GM19328 (cell line): ENCODE results near the gene HOXD1.

Experiments
- ATAC-seq: cut with Tn5 transposase; IDR thresholded peaks from one replicate; pipeline ENCODE4 v1.9.1; 2021; ENCODE audit warnings: mild to moderate bottlenecking, moderate library complexity; ENCODE audit not compliant: unreplicated experiment

The HOXD1 gene

DNA sequence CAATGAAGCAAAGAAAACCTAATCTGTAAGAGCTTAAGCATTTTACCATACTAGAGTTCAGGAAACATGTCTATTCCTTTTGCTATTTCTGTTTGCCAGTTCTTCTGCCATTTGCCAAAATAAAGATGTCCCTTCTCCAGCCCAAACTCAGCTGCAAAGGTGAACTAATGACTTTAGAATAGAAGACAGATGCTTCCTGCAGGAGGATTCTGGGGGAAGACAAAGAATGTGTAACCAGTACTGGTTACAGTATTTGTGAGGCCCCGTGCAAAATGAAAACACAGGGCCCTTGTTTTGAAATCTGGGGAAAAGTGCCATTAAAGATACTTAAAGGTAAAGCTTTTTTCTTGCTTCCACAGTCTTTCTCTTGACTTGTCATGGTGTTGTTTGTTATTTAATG is 46.5 kb downstream of the HOXD1 start:
- no peak for ATAC-seq

DNA sequence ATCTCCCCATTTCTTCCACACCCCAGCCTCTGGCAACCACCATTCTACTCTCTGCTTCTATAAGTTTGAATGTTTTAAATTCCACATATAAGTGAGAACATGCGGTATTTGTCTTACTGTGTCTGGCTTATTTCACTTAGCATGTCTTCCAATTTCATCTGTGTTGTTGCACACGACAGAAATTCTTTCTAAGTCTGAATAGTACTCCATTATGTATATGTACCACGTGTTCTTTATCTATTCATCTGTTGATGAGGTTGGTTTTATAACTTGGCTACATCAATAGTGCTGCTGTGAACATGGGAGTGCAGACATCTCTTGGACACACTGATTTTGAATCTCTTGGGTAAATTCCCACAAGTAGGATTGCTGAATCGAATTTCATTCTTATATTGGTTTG is 49.0 kb downstream of the HOXD1 start:
- ATAC-seq: no peak

DNA sequence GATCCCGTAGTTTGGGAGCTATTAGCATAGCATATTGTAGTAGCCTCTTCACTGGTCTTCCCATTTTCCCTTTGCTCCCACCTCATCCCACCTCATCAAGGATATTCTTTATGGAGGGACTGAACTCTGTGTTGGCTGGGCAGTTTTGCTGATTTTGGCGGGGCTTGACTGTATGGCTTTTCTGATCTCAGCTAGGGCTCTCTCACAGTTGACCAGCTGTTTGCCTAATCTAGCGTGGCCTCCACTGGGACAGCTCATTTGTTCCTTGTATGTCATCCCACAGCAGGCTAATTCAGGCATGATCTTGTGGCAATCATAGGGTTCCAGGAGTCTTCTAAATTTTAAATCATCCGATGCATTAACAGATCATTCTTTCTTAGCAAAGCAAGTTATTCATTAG is 50.6 kb downstream of the HOXD1 start:
- ATAC-seq: no peak

DNA sequence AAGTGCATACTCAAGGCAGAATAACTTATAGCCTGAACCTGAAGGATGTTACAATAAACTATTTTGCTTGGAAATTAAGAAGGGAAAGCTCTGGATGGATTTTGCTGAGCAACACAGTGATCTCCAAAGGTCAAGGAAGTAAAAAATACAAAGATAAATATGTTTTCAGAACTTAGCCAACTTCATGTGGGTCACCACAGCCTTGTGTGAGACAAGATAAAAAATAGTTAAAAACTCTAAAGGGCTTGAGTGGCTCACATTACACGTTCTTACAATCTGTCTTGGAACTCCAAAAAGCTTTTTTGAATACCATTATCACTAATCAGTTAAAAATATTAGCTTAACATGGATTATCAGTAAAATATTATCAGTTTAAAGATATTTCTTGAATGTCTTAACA is 51.8 kb downstream of the HOXD1 start:
- ATAC-seq: no peak
